ENCODE data around the gene CDC42BPG. TPM values are rescaled to one million over a fixed set of nuclear protein-coding genes. Genes with fewer than 3 reads are reported as not detected.

The CDC42BPG gene
- total and polyA plus RNA-seq, 9 of the 15 experiments (the other 6 are each of a cell fraction or from before 2014, with no cell fraction given): 0.04 to 8.8 (median 2.1) TPM

- peak; percentile 42; the same call in 1 of the 2 replicates for TF ChIP-seq TFAP4 (CRISPR knock-in tag; IDR thresholded peaks at IDR 0.05; ENCODE audit: borderline replicate concordance)
- TF ChIP-seq TCF7L2 (IDR thresholded peaks at IDR 0.05; ENCODE audit: low read depth, low read length): no peak
- 0 out of 2 replicates have a peak, but pooled peaks have one; percentile 33 for TF ChIP-seq SMAD4 (CRISPR knock-in tag; conservative IDR thresholded peaks at IDR 0.05)
- TF ChIP-seq XRCC5 (IDR thresholded peaks at IDR 0.05; ENCODE audit: low read depth, low read length): no peak
- TF ChIP-seq CHD4 (IDR thresholded peaks at IDR 0.05; ENCODE audit: insufficient read depth, insufficient replicate concordance, low read depth, low read length, poor library complexity, severe bottlenecking): no peak
- no peak for TF ChIP-seq SNAPC5 (CRISPR knock-in tag; IDR thresholded peaks at IDR 0.05)
- TF ChIP-seq ATF7 (IDR thresholded peaks at IDR 0.05): 0 out of 2 replicates have a peak, but pooled peaks have one; percentile 22
- peak; percentile 29; the same call in 1 of the 2 replicates for TF ChIP-seq VEZF1 (CRISPR knock-in tag; IDR thresholded peaks at IDR 0.05)
- TF ChIP-seq ZNF76 (CRISPR knock-in tag; IDR thresholded peaks at IDR 0.05; ENCODE audit: borderline replicate concordance): no peak
- TF ChIP-seq FOXP4 (CRISPR knock-in tag; IDR thresholded peaks at IDR 0.05; ENCODE audit: borderline replicate concordance): no peak
- 0 out of 2 replicates have a peak, but pooled peaks have one; percentile 41 for TF ChIP-seq KLF16 (IDR thresholded peaks at IDR 0.05)
- no peak for TF ChIP-seq SRSF9 (IDR thresholded peaks at IDR 0.05; ENCODE audit: borderline replicate concordance, low read depth, low read length)
- TF ChIP-seq ZNF12 (CRISPR knock-in tag; IDR thresholded peaks at IDR 0.05): no peak
- no peak for TF ChIP-seq CLOCK (CRISPR knock-in tag; IDR thresholded peaks at IDR 0.05; ENCODE audit: borderline replicate concordance)
- peak; percentile 80 for TF ChIP-seq SMARCA4 (IDR thresholded peaks at IDR 0.05)
- TF ChIP-seq SMARCC2 (IDR thresholded peaks at IDR 0.05; ENCODE audit: low read depth): peak; percentile 47; the same call in 1 of the 2 replicates
- TF ChIP-seq IRF1 (CRISPR knock-in tag; IDR thresholded peaks at IDR 0.05; ENCODE audit: borderline replicate concordance): no peak
These were observed 56.7 kb downstream of the CDC42BPG start (continued) for GRCh38 chr11:64787526-64788320.

Data from K562 (cell line).